GM18502 (cell line): Measurements from ENCODE around the gene NMNAT2.

Source experiments
- ATAC-seq: cut with Tn5 transposase; IDR thresholded peaks from one replicate; pipeline ENCODE4 v1.9.1; 2021; ENCODE audit warnings: mild to moderate bottlenecking; ENCODE audit not compliant: unreplicated experiment, poor library complexity

The NMNAT2 gene

DNA sequence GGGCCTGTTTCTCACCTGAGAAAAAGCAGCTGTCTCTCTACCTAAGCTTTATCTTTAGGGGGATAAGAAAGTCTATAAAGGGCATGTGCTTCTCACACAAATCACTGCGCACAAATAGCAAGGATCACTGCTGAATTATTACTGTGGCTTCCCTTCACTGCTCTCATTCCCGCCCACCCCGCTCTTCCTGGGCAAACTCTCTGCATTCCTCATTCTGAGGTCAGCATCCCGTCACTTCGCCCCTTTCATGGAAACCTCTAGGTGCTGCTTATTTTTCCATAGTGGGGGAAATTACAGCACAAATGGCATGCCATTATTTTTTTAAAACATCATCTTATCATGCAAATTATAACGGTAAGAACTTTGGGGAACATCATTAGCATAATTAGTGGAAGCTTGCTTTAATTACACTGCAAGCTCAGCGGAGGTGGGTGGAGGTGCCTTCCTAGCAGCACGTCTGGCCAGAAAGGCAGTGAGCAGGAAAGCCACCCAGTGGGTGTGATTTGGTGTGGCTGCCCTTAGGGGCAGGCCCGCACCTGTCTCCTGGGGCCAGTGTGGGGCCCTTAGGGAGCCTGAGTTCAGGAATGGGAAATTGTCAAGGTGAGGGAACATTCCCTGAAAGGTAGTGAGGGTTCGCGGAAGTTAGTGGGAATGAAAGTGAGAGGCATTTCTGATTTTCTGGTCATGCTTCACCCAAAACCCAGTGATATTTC is 126.2 kb downstream of the NMNAT2 start:
- no peak for ATAC-seq

DNA sequence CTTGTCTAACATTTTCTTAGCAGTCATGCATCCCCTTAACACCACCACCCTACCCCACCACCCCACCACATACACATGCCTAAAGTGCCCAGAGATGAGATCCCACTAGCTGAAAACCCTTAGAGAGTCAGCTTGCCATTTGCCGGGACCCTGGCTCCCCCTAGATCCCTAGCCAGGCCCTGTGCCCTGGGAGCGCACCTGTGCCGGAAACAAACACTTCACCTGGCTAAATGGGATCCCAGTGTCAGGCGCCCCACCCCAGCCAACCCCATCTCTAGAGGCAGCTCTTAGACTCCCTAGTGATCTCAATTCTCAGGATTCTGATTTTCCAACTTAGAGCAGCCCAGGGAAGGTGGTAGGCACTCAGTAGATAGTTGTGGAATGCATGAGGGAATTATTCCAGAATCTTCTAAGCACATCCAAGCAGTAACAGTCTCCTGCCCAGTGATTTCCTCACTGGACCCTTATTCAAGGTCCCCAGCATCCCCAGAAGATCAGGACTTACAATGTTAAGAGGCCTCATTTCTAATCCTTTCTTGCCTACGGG is 126.9 kb downstream of the NMNAT2 start:
- ATAC-seq = no peak

DNA sequence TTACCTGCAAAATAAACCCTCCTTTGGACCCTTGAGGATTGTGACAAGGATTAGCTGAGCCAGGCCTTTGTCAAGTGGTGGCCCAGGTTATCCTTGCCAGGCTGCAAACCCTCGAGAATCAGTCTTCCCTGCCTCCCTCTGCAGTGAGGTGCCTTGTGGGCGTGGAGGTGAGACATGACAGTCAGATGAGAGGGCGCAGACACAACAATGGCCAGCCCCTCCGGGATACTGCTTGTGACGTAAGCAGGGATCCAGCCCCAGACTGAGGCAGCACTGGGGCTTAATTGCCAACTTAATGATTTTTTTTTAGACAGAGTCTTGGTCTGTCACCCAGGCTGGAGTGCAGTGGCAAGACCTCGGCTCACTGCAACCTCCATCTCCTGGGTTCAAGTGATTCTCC is 127.6 kb downstream of the NMNAT2 start:
- ATAC-seq = no peak

DNA sequence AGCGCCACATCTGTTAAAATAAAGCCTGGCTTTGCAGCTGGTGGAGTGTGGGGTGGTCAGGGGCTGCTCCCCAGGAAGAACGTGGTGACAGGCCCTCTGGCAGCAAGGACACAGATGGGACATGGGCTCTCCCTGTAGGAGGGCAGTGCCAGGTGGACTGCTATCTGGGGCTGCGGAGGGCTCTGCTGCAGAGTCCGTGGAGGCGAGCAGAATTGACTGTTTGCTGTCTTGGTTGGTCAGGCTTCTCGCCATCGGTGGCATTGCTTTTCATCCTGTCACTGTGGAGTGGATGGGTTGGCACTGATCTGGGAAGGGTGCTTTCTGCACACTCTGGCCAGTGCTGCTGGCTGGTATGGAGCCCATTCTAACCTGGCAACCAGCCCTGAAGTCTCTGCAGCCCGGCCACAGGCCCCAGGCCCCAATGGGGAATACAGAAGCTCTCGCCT is 129.1 kb downstream of the NMNAT2 start:
- no peak for ATAC-seq

DNA sequence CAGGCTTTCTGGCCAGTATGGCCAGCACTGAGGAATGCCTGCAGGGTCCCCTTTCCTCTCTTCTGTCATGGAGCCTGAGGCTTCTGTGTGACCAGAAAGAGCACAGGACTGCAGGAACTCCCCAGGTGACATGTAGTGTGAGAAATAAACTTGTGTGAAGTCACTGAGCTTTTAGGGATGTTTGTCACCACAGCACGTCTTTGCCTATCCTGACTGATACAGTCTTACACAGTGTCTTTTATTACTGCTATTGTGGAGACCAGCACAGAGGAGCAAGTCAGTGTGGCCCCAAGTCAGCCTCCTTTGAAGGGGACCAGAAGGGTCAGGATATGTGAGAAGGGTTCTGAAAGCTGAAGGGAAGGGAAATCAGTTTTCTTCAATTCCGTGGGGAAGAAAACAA is 129.6 kb downstream of the NMNAT2 start:
- no peak for ATAC-seq

DNA sequence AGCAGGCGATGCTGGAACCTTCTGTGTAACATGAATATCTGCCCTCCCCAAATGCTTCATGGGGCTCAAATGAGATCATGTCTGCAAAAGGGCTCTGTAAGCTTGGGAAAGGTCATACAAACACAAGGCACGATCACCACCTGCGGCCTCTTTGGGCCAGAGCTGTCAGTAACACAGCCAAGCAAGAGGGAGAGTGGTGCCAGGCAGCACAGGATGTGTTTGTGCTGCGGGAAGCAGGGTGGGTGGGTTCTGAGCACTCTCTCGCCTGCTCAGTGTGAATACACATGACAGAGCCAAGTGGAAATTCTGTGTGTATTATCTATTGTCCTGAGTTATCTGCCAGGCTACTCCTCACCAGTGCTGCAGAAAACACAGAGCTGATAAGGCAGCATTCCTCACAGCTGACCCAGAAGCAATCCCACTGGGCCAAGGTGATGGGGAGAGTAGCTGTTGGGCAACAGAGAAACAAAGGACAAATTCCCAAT is 130.9 kb downstream of the NMNAT2 start:
- no peak for ATAC-seq

DNA sequence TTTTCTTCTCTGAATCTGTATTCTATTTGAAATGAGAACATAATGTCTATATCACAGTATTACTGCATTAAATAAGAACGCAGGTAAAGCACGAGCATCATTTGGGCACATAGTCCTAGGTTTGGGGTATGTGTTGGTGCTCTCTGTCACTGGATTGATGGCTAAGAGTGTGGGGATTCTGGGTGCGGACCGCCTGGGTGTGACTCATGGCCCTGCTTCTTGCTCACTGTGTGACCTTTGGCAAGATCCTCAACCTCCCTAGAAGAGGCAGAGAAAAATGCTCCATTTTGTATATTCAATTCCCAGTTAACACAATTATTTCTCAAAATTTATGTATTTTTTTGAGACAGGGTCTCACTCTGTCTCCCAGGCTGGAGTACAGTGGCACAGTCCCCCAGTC is 132.4 kb downstream of the NMNAT2 start:
- no peak for ATAC-seq

DNA sequence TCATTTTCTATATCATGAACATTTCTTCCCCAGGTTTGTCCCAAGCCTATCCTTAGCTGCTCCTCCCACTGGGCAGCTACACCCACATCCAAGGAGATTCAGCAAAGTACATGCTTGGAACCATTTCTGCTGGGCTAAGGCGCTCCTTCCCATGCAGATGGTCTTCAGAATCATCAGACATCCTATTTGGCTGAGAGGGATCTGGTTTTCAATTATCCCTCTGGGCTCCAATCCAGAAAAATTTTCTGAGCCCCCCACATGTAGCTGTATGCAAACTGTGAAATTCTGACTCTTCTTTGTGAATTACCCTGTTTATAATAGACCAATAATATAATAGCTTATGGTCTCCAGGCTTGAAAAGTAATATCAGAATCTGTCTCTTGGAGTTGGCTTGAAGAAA is 132.9 kb downstream of the NMNAT2 start:
- ATAC-seq = no peak

DNA sequence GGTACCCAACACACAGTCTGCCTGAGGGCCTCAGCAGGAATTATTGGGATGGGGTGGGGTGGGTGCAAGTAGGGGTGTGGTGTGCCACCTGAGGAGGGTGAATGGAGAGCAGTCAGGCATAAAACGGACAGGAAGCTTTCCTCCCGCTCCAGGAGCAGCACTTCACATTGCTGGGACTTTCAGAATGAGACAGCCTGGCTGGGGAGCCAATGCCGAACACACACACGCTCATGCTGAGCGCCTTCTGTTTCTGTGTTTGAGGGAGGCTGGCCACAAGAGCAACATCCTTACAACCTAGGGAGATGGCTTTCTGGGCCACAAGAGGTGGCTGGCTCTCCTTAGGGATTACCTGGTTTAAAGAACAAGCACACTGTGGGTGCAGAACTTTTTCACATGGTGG is 134.1 kb downstream of the NMNAT2 start:
- ATAC-seq = no peak

DNA sequence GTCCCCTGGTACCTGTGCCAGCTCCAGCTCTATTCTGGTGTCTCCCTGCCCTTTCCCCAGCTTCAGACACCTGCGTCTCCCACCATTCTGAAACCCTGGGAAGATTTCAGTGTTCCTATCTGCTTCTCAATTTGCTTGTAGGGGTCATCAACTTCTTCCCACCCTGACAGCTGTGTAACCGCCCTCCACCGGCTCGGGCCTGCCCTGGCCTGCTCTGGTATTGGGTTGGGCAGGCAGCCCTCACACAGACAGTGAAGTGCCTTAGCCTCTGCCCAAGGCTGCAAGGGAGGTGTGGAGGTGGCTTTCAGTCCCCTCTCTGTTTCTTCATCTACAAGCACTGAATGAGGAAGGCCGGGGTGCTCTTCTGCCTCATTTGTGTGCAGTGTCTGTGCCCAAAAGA is 134.9 kb downstream of the NMNAT2 start:
- ATAC-seq = no peak

DNA sequence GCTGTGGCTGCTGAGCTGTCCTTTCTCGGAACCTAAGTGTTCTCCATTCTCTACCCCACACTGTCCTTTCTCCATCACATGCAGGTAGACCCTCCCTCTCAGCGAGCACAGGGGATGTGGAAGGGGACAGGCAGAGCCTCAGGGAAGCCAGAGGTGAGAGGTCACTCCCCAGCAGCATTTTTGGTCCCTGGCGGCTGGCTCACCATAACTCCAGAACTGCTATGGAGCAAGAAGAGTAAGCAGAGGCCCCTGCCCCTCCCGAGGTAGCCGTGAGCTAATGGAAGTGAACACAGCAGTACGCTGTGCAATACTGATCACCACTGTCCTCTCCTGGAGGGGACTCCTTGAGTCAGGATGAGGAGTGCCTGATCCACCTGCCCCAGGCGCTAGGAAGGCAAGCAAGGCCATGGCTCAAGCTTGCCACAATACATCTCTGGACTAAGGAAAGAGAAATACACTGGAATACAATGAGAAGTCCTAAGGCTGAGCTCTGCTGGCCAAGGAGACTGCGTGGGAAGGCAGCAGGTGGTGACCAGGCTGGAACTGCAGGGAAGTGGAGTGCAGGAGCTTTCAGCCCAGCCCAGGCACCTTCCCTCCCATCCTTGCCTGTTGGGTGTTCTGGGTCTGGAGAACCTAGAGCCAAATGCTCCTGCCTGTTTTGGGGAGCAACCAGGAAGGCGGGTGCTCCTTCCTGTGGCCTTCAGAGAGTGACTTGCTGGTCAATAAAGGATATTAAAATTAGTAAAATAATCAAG is 135.9 kb downstream of the NMNAT2 start:
- ATAC-seq = no peak

DNA sequence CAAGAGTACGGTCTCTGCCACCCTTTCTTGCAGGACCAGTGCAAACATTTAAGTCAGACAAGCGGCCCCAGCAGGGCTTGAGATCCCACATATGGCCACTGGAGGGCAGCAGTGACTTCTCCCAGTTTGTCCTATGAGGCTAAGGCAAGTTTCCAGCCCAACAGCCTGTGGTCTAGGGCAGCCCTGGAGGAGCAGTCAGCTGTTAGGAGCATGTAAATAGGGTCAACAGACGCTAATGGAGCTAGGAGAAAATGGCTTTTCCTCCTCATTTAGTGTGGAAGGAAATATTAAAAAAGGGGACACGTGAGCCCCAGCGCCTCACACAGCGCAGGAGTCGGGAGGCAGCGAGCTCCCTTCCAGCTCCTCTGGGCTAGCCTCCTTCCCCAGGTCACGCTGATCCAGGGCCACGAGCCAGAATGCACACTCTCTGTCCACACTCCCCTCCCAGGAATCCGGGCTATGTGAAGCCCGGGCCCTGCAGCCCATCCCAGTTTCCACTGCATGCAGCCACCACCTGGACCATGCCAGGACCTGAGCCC is 136.6 kb downstream of the NMNAT2 start:
- peak; percentile 71 for ATAC-seq

DNA sequence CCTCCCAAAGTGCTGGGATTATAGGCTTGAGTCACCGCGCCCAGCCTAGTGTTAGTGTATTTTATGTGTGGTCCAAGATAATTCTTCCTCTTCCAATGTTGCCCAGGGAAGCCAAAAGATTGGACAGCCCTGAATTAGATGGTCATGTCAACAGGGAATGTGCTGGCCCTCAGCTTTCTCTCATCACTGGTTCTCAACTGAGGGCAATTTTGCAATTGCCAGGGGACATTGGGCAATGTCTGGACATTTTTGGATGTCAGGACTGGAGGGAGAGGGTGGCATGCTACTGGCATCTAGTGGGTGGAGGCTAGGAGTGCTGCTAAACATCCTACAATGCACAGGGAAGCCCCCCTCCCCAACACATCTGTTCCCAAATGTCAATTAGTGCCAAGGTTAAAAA is 137.1 kb downstream of the NMNAT2 start:
- no peak for ATAC-seq

DNA sequence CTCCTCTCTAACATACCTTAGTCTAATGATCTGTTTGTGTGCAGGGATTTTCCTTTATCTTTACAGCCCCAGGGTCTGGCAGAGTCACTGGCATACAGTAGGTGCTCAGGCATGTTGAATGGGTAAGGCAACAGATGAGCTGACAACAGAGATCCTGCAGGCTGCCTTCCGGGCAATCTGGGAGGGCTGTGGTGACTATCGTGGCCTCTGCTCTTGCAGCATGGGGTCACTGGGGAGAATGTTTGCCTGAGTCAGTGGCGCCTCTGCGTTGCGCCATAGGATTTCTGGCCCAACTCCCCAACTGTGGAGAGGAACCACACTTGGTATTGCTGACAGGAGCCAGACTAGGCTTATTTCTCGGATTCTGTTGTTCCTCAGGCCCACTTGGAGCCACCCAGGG is 138.3 kb downstream of the NMNAT2 start:
- ATAC-seq = no peak

DNA sequence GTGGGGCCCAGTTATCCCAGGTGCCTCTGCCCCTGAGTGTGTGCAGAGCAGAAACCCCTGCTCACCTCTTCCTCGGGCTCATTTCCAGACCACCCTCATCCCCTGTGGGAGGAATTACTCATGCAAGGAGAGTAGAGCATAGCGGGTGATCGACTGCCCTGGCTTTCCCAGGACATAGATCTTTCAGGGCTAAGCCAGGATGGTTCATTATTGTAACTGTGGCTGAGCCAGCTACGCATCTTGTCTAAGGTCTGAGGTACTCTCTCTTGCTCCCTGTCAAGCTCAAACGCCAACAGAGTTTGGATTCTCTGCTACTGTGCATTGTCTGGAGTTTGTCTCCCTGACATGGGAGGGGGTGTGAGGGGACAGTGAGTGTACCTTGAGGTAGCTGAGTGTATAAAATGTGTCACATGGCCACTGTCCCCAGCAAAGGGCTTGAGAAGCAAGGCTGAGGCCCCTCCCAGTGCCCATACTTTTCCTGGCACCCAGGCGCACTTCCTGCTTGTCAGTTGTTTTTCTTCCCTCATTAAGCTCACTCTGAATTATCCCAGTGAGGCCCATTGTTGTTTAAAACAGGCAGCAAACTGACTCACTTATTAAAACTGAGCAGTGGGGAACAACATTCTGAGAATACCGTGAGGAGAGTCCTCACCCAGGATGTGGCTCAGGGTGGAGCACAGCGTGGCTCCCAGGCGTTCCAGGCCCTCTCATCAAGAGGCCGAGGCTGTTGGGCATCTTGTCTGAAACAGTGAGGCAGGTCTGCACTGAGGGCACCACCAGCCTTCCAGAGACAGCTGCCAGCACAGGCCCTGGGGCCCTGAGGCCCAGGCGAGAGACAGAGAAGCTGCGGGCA is 139.2 kb downstream of the NMNAT2 start:
- no peak for ATAC-seq

DNA sequence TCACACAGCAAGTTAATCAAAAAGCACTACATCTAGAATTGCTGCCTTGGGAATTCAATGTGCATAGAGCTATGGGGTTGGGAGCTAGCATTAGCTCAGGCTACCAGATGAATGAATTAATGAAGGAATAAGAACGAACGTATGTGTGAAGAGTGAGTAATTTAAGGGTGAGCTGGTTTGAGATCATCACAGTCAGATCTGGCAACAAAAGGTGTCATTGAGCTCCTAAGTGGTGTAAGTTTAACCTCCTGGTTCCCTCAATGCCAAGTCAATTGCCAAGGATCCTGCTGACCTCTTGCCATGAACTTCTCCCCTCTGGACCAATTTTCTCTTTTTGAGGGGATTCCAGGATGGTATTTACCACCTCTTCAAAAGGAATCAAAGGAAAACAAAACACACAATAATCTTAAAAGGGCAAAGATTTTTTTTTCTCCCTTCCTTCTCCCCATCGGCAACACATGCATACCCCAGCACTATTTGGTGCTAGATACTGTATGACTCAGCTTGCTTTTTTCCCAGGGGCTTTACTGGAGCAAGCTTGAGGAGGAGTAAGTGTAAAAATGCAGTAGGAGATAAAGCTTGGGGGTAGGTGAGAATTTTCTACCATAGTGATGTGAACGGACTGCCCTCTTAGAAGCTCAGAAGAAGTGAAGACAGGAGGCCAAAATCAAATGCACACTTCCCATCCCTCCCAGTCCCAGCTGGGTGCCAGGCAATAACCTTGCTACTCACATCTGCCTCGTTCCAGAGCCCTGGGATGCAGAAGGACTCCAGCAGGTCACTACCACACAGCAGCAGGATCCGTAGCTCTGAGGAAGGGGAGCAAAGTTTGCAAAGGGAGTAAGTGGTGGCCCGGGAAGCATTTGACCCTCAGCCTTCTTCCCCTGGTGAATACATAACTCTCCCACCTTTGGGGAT is 140.1 kb downstream of the NMNAT2 start:
- ATAC-seq = no peak

DNA sequence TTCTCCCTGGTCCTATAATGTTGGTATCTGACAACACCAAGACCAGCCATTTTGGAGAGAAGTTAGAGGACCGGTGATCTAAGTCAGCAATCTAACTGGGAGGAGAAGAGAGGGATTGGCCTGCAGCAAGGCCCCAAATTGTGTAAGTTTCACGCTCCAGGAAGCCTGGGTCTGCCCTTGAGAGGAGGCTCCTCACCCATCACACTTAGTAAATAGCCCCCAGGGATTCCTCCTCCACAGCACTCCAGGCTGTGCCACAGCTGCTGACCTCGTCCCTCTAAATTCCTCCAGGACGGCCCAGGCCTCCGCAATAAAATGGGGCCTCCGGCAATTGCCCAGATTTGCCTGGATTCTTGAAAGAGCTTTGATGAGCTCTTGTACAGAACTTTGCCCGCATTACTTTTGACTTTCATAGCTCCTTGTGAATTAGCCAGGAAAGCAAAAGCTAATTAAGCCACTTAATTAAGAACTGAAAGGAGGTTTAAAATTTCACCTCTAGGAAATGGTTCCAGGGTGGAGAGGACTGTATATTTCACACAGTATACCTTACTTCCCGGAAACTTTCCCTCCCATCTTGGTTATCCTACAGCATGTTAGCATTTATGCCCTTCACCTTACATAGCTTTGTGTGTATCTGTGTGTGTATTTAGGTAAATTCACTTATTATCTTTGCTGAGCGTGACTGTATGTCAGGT is 141.6 kb downstream of the NMNAT2 start:
- ATAC-seq = no peak

DNA sequence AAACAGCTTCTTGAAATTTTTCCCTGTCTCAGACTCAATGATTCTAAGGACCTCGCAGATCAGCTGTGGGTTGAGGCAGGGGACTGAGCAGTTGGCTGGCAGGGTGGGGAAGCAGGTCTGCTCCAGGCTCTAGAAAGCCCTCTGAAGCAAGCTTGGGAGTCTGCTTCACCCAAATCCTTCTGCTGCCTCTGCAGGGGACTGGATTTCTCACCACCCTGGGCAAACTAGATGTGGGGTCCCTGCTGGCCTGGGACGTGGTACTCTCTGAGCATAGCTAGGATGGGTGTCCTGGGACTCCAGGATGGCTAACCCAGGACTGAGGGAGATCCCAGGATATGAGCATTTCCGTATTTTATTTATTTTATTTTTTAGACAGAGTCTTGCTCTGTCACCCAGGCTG is 142.9 kb downstream of the NMNAT2 start:
- ATAC-seq = no peak

DNA sequence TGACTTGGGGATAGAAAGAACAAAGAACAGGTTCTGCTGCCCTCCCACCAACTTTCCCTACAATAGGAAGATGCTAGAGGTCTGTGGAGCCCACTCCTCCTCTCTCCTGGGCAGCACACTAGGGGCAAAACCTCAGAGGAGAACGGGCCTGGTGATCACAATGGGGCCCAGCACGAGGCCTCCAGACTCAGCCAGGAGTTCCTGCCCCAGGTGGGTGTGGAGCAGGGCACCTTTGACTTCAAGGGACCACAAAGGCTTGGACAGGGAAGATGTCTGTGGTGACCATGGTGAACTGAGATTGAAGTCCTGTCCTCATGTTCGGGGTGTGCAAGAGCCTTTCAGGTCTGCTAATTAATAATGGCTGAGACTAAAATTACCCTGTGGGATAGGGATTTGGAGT is 143.3 kb downstream of the NMNAT2 start:
- no peak for ATAC-seq
